Panc1 (cell line): ENCODE measurements around the gene OR2V1.

Source experiments
- POLR2AphosphoS5 ChIP-seq: IDR thresholded peaks from 2 replicates; pipeline ENCODE4 v1.6.1; 2012; ENCODE audit warnings: mild to moderate bottlenecking, low read depth, low read length, moderate library complexity
- TCF7L2 ChIP-seq: IDR thresholded peaks from 2 replicates; pipeline ENCODE4 v1.6.1; 2011; ENCODE audit warnings: mild to moderate bottlenecking, low read depth, low read length, inconsistent platforms
- TF ChIP-seq, protein P1 (sequence below): fragments of 450-650 bp; IDR thresholded peaks from 2 replicates; pipeline ENCODE4 v1.5.1; 2017; ENCODE audit warnings: mild to moderate bottlenecking
- TF ChIP-seq, protein P2 (sequence below), 2 experiments: IDR thresholded peaks; 2 replicates each; pipeline ENCODE4 v1.6.1; 2011 to 2012; ENCODE audit warnings: low read depth in 2 of 2, control low read depth in 1 of 2, low read length in 1 of 2, mild to moderate bottlenecking in 1 of 2, moderate library complexity in 1 of 2; ENCODE audit not compliant: insufficient read depth in 1 of 2

DNA sequence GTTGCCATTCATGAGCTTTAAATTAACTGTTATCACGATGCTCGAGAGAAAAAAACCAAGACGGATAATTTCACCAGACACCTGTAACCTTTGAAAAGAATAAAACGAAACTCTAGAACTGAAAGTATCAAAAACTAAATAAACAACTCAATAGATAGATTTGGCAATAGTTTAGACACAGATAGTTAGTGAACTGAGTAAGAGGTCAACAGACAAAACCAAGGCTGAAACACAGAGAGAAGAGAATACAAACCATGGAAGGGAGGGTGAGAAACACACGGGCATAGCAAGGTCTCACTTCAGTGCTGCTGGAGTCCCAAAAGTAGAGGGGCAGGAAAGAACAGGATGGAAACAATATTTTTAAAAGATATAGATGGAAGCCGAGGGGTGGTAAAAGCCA, 3.3 kb upstream of the OR2V1 start:
- TF ChIP-seq, protein P1, sequence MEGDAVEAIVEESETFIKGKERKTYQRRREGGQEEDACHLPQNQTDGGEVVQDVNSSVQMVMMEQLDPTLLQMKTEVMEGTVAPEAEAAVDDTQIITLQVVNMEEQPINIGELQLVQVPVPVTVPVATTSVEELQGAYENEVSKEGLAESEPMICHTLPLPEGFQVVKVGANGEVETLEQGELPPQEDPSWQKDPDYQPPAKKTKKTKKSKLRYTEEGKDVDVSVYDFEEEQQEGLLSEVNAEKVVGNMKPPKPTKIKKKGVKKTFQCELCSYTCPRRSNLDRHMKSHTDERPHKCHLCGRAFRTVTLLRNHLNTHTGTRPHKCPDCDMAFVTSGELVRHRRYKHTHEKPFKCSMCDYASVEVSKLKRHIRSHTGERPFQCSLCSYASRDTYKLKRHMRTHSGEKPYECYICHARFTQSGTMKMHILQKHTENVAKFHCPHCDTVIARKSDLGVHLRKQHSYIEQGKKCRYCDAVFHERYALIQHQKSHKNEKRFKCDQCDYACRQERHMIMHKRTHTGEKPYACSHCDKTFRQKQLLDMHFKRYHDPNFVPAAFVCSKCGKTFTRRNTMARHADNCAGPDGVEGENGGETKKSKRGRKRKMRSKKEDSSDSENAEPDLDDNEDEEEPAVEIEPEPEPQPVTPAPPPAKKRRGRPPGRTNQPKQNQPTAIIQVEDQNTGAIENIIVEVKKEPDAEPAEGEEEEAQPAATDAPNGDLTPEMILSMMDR: no peak
- TF ChIP-seq POLR2AphosphoS5 (no peak), TCF7L2 (no peak)
- TF ChIP-seq, protein P2, sequence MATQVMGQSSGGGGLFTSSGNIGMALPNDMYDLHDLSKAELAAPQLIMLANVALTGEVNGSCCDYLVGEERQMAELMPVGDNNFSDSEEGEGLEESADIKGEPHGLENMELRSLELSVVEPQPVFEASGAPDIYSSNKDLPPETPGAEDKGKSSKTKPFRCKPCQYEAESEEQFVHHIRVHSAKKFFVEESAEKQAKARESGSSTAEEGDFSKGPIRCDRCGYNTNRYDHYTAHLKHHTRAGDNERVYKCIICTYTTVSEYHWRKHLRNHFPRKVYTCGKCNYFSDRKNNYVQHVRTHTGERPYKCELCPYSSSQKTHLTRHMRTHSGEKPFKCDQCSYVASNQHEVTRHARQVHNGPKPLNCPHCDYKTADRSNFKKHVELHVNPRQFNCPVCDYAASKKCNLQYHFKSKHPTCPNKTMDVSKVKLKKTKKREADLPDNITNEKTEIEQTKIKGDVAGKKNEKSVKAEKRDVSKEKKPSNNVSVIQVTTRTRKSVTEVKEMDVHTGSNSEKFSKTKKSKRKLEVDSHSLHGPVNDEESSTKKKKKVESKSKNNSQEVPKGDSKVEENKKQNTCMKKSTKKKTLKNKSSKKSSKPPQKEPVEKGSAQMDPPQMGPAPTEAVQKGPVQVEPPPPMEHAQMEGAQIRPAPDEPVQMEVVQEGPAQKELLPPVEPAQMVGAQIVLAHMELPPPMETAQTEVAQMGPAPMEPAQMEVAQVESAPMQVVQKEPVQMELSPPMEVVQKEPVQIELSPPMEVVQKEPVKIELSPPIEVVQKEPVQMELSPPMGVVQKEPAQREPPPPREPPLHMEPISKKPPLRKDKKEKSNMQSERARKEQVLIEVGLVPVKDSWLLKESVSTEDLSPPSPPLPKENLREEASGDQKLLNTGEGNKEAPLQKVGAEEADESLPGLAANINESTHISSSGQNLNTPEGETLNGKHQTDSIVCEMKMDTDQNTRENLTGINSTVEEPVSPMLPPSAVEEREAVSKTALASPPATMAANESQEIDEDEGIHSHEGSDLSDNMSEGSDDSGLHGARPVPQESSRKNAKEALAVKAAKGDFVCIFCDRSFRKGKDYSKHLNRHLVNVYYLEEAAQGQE (IDR thresholded peaks at IDR 0.05; ENCODE audit: insufficient read depth in 1 of 2, low read depth in 2 of 2, low read length in 1 of 2): no peak
